ENCODE results near the gene LRRC41. TPM values are rescaled to one million over a fixed set of nuclear protein-coding genes. Genes with fewer than 3 reads are reported as not detected.

Gene LRRC41
- total and polyA plus RNA-seq, 4 donors = 22.0 to 58.4 (median 27.7) TPM

DNA sequence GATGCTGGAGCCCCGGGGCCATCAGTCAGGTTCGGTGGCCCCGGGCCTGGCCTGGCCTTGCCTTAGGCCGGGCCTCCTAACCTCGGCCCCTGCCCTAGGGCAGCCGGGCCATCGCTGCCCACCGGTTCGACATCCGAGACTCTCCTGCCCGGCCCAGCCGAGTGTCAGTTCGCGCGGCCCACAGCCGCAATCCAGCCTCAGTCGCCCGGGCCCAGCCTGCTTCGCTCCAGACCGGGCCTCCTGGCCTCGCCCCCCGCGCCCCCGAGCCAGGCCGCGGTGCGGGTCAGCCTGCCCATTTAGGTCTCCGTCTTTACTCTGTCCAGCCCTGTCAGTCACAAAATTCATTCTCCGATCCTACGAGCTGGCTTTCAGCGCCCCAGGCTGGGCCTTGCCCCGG, 777 bp downstream of the LRRC41 start:
- peaks cover 0 to 5% (median 4%) of the 10 kb centered on the region in 4 donors for H3K36me3 ChIP-seq (ENCODE audit: control insufficient read depth in 4 of 4, insufficient read depth in 3 of 4, low read depth in 1 of 4, low read length in 3 of 4)
- H3K9ac ChIP-seq (ENCODE audit: low read depth in 1 of 2, low read length in 2 of 2) = peak overlapping the region; percentile 29 to 91
- WGBS = under 1% methylated on average over 32 of the region's 32 CpGs
- DNase-seq (ENCODE audit: low spot score) = peak; percentile 70
- peak overlapping the region; percentile 95 to 96 for H3K27ac ChIP-seq (ENCODE audit: low read depth in 1 of 2, low read length in 2 of 2)
- no peaks in the 10 kb centered on the region for H3K9me3 ChIP-seq (ENCODE audit: control insufficient read depth in 4 of 4, low read length in 3 of 4)
- no peak for TF ChIP-seq JUND (IDR thresholded peaks at IDR 0.05)
- TF ChIP-seq, protein P1, sequence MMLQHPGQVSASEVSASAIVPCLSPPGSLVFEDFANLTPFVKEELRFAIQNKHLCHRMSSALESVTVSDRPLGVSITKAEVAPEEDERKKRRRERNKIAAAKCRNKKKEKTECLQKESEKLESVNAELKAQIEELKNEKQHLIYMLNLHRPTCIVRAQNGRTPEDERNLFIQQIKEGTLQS (IDR thresholded peaks at IDR 0.05) = no peak
- no peak for TF ChIP-seq RXRA (IDR thresholded peaks at IDR 0.05)
- TF ChIP-seq EGR1 (IDR thresholded peaks at IDR 0.05; ENCODE audit: low read depth in 2 of 2) = no peak
- TF ChIP-seq, protein P2, sequence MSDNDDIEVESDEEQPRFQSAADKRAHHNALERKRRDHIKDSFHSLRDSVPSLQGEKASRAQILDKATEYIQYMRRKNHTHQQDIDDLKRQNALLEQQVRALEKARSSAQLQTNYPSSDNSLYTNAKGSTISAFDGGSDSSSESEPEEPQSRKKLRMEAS (IDR thresholded peaks at IDR 0.05) = no peak
- no peak for TF ChIP-seq NR2F2 (IDR thresholded peaks at IDR 0.05)
- TF ChIP-seq TAF1 (conservative IDR thresholded peaks at IDR 0.05) = no peak
- TF ChIP-seq, protein P3, sequence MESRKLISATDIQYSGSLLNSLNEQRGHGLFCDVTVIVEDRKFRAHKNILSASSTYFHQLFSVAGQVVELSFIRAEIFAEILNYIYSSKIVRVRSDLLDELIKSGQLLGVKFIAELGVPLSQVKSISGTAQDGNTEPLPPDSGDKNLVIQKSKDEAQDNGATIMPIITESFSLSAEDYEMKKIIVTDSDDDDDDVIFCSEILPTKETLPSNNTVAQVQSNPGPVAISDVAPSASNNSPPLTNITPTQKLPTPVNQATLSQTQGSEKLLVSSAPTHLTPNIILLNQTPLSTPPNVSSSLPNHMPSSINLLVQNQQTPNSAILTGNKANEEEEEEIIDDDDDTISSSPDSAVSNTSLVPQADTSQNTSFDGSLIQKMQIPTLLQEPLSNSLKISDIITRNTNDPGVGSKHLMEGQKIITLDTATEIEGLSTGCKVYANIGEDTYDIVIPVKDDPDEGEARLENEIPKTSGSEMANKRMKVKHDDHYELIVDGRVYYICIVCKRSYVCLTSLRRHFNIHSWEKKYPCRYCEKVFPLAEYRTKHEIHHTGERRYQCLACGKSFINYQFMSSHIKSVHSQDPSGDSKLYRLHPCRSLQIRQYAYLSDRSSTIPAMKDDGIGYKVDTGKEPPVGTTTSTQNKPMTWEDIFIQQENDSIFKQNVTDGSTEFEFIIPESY (IDR thresholded peaks at IDR 0.05) = no peak
- no peak for TF ChIP-seq HNF4G (IDR thresholded peaks at IDR 0.05)
- TF ChIP-seq, protein P4, sequence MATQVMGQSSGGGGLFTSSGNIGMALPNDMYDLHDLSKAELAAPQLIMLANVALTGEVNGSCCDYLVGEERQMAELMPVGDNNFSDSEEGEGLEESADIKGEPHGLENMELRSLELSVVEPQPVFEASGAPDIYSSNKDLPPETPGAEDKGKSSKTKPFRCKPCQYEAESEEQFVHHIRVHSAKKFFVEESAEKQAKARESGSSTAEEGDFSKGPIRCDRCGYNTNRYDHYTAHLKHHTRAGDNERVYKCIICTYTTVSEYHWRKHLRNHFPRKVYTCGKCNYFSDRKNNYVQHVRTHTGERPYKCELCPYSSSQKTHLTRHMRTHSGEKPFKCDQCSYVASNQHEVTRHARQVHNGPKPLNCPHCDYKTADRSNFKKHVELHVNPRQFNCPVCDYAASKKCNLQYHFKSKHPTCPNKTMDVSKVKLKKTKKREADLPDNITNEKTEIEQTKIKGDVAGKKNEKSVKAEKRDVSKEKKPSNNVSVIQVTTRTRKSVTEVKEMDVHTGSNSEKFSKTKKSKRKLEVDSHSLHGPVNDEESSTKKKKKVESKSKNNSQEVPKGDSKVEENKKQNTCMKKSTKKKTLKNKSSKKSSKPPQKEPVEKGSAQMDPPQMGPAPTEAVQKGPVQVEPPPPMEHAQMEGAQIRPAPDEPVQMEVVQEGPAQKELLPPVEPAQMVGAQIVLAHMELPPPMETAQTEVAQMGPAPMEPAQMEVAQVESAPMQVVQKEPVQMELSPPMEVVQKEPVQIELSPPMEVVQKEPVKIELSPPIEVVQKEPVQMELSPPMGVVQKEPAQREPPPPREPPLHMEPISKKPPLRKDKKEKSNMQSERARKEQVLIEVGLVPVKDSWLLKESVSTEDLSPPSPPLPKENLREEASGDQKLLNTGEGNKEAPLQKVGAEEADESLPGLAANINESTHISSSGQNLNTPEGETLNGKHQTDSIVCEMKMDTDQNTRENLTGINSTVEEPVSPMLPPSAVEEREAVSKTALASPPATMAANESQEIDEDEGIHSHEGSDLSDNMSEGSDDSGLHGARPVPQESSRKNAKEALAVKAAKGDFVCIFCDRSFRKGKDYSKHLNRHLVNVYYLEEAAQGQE (IDR thresholded peaks at IDR 0.05) = no peak
- TF ChIP-seq RAD21 (IDR thresholded peaks at IDR 0.05) = no peak
- no peak for TF ChIP-seq SP1 (IDR thresholded peaks at IDR 0.05)
- no peak for TF ChIP-seq HNF4A (conservative IDR thresholded peaks at IDR 0.05)
- H3K4me1 ChIP-seq (ENCODE audit: control insufficient read depth in 4 of 4, insufficient read depth in 4 of 4, low read length in 3 of 4) = peaks cover 6 to 28% (median 19%) of the 10 kb centered on the region in 4 donors
- peak overlapping the region; percentile 72 to 95 (median 88) for H3K4me3 ChIP-seq (ENCODE audit: low read depth in 1 of 3, low read length in 3 of 3)
- H3K27me3 ChIP-seq (ENCODE audit: control insufficient read depth in 4 of 4, insufficient read depth in 4 of 4, low read length in 3 of 4) = no peaks in the 10 kb centered on the region

DNA sequence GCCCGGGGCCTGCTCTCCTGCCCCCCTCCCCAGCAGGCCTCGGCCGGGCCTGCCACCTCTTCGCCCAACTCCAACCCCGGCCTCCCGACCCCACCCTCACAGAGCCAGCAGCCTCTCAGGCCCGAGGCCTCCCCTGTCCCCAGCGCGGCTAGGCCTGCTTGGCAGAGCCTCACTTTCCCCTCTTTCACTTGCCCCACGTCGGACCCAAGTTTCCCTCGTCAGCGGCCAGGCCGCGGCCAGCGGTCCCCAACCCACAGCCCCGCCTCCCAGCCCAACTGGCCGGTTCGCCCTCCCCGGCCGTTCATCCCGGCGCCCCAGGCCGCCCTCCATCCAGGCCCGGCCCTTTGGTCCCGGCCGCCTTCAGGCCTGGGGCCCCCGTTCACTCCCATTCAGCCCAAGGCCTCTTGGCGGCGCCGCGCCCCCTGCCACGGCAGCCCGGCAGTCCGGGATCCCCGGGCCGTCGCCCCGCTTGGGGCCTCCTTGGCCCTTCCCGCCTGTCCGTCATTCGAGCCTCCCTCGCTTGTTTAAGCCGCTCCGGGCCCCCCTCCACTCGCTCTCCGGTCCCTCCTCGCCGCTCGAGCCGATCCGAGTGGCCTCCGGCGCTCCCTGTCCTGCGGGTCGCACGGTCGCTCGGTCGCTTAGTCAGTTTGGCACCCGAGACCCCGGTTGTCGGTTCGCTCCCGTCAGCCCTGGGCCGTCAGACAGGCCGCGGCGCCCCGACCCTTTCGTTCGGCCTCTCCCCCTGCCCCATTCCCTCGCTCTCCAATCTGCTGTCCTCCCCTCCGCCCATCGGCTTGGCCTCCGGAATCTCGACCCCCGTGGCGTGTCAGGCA, 1.4 kb downstream of the LRRC41 start:
- Histone ChIP-seq H3K27ac (ENCODE audit: low read depth in 1 of 2, low read length in 2 of 2) (peak overlapping the region; percentile 95 to 96), H3K27me3 (ENCODE audit: control insufficient read depth in 4 of 4, insufficient read depth in 4 of 4, low read length in 3 of 4) (no peaks in the 10 kb centered on the region), H3K9me3 (ENCODE audit: control insufficient read depth in 4 of 4, low read length in 3 of 4) (no peaks in the 10 kb centered on the region), H3K36me3 (ENCODE audit: control insufficient read depth in 4 of 4, insufficient read depth in 3 of 4, low read depth in 1 of 4, low read length in 3 of 4) (peaks cover 3 to 11% (median 10%) of the 10 kb centered on the region in 4 donors), H3K4me1 (ENCODE audit: control insufficient read depth in 4 of 4, insufficient read depth in 4 of 4, low read length in 3 of 4) (peaks cover 6 to 26% (median 19%) of the 10 kb centered on the region in 4 donors), H3K9ac (ENCODE audit: low read depth in 1 of 2, low read length in 2 of 2) (peak overlapping the region; percentile 29 to 91), H3K4me3 (ENCODE audit: low read depth in 1 of 3, low read length in 3 of 3) (peak overlapping the region; percentile 72 to 95 (median 88))
- DNase-seq (ENCODE audit: low spot score) = peak; percentile 68
- under 1% methylated on average over 79 of the region's 79 CpGs for WGBS
- TF ChIP-seq YY1 (IDR thresholded peaks at IDR 0.05) (no peak), NR2F2 (IDR thresholded peaks at IDR 0.05) (no peak), SP1 (IDR thresholded peaks at IDR 0.05) (no peak), RXRA (IDR thresholded peaks at IDR 0.05) (no peak)
- TF ChIP-seq, protein P5, sequence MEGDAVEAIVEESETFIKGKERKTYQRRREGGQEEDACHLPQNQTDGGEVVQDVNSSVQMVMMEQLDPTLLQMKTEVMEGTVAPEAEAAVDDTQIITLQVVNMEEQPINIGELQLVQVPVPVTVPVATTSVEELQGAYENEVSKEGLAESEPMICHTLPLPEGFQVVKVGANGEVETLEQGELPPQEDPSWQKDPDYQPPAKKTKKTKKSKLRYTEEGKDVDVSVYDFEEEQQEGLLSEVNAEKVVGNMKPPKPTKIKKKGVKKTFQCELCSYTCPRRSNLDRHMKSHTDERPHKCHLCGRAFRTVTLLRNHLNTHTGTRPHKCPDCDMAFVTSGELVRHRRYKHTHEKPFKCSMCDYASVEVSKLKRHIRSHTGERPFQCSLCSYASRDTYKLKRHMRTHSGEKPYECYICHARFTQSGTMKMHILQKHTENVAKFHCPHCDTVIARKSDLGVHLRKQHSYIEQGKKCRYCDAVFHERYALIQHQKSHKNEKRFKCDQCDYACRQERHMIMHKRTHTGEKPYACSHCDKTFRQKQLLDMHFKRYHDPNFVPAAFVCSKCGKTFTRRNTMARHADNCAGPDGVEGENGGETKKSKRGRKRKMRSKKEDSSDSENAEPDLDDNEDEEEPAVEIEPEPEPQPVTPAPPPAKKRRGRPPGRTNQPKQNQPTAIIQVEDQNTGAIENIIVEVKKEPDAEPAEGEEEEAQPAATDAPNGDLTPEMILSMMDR (IDR thresholded peaks at IDR 0.05; ENCODE audit: low read depth, low read length, missing input control) = no peak
- TF ChIP-seq, protein P2 (IDR thresholded peaks at IDR 0.05) = no peak

All from liver (tissue), 9 donors.